ENCODE measurements around the gene NTNG1. TPM values are rescaled to one million over a fixed set of nuclear protein-coding genes. Genes with fewer than 3 reads are reported as not detected.

The NTNG1 gene
- total and polyA plus RNA-seq, 2 of the 13 experiments (the other 11 are each of a cell fraction or from before 2014, with no cell fraction given), result not detected

DNA sequence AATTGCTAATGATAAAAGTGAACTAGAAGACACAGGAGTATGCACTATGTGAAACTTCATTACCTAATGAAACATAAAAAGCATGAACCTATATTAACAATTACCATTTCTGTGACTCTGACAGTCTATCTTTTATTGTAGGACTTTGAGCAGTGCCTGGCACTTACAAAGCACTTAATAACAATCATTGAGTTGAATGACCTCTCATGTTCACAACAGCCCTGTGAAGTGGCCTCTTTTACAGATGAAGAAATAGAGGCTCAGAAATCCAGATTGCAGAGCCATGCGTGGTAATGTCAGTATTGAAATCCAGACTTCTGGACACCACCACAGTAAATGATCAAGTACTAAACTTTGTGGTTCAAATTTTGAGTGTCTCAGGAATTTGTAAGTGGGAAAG lies 326.4 kb downstream of the NTNG1 start (continued):
- TF ChIP-seq THAP9 (CRISPR knock-in tag; IDR thresholded peaks at IDR 0.05; ENCODE audit: borderline replicate concordance) (no peak), HIC2 (CRISPR knock-in tag; IDR thresholded peaks at IDR 0.05; ENCODE audit: low read depth) (no peak), ATRX (CRISPR knock-in tag; IDR thresholded peaks at IDR 0.05; ENCODE audit: borderline replicate concordance) (no peak), TBX2 (CRISPR knock-in tag; IDR thresholded peaks at IDR 0.05; ENCODE audit: borderline replicate concordance) (no peak), ZNF777 (CRISPR knock-in tag; IDR thresholded peaks at IDR 0.05) (no peak), ZNF737 (CRISPR knock-in tag; IDR thresholded peaks at IDR 0.05; ENCODE audit: borderline replicate concordance) (no peak), NFE2 (CRISPR knock-in tag; IDR thresholded peaks at IDR 0.05) (no peak), GTF3A (CRISPR knock-in tag; conservative IDR thresholded peaks at IDR 0.05) (no peak), SMAD1 (CRISPR knock-in tag; IDR thresholded peaks at IDR 0.05; ENCODE audit: borderline replicate concordance, low read depth) (no peak), SOX6 (IDR thresholded peaks at IDR 0.05) (no peak), SOX6 (CRISPR knock-in tag; IDR thresholded peaks at IDR 0.05) (no peak), FOXA1 (IDR thresholded peaks at IDR 0.05) (no peak), FOXA1 (CRISPR knock-in tag; IDR thresholded peaks at IDR 0.05) (no peak)
